Measurements from ENCODE around the gene PJA2. TPM values are rescaled to one million over a fixed set of nuclear protein-coding genes. Genes with fewer than 3 reads are reported as not detected.

Gene PJA2
- total RNA-seq, 1 experiment from 2014 or later, result 54.4 TPM

- H3K4me1 Mint-ChIP-seq (ENCODE audit: insufficient read depth, unreplicated experiment), result peaks cover 11% of the 10 kb centered on the region
- no peaks in the 10 kb centered on the region for H3K27me3 Mint-ChIP-seq (ENCODE audit: insufficient read depth, unreplicated experiment)
- ChIA-PET POLR2A (interaction anchor here (0.7 to 1.5 kb wide), 4 partner anchors 31 to 751 kb away, joined by 3 to 5 read pairs (median 3); no protein-coding TSS in a partner anchor), CTCF (no interaction called here)
- DNase-seq (ENCODE audit: unreplicated experiment), result no peak
- TF ChIP-seq, protein P1, sequence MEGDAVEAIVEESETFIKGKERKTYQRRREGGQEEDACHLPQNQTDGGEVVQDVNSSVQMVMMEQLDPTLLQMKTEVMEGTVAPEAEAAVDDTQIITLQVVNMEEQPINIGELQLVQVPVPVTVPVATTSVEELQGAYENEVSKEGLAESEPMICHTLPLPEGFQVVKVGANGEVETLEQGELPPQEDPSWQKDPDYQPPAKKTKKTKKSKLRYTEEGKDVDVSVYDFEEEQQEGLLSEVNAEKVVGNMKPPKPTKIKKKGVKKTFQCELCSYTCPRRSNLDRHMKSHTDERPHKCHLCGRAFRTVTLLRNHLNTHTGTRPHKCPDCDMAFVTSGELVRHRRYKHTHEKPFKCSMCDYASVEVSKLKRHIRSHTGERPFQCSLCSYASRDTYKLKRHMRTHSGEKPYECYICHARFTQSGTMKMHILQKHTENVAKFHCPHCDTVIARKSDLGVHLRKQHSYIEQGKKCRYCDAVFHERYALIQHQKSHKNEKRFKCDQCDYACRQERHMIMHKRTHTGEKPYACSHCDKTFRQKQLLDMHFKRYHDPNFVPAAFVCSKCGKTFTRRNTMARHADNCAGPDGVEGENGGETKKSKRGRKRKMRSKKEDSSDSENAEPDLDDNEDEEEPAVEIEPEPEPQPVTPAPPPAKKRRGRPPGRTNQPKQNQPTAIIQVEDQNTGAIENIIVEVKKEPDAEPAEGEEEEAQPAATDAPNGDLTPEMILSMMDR (IDR thresholded peaks at IDR 0.05; ENCODE audit: unreplicated experiment), result no peak
- intact Hi-C loops (cut with micrococcal nuclease), result no loop called here
- no peaks in the 10 kb centered on the region for H3K9me3 Mint-ChIP-seq (ENCODE audit: unreplicated experiment)
- peak overlapping the region; percentile 98 for H3K27ac Mint-ChIP-seq (ENCODE audit: low read depth, unreplicated experiment)
- peaks cover 26% of the 10 kb centered on the region for H3K36me3 Mint-ChIP-seq (ENCODE audit: insufficient read depth, unreplicated experiment)
- no TSS peak for BruUV-seq (replicated peaks)
- peak overlapping the region; percentile 99 for H3K4me3 Mint-ChIP-seq (ENCODE audit: unreplicated experiment)
These were observed 3.1 kb downstream of the PJA2 start for GRCh38 chr5:109406719-109407118.

GRCh38 chr5:109404428-109404960 lies 5.3 kb downstream of the PJA2 start:
- BruUV-seq (replicated peaks), result no TSS peak
- no peak overlapping the region for H3K4me3 Mint-ChIP-seq (ENCODE audit: unreplicated experiment)
- ChIA-PET CTCF (interaction anchor here (0.5 to 0.7 kb wide), 2 partner anchors 454 to 860 kb away, joined by 3 read pairs; no protein-coding TSS in a partner anchor), POLR2A (no interaction called here)
- DNase-seq (ENCODE audit: unreplicated experiment), result no peak
- intact Hi-C loops (cut with micrococcal nuclease), result no loop called here
- peaks cover 16% of the 10 kb centered on the region for H3K4me1 Mint-ChIP-seq (ENCODE audit: insufficient read depth, unreplicated experiment)
- no peaks in the 10 kb centered on the region for H3K9me3 Mint-ChIP-seq (ENCODE audit: unreplicated experiment)
- H3K27ac Mint-ChIP-seq (ENCODE audit: low read depth, unreplicated experiment), result no peak overlapping the region
- H3K36me3 Mint-ChIP-seq (ENCODE audit: insufficient read depth, unreplicated experiment), result peaks cover 27% of the 10 kb centered on the region
- TF ChIP-seq, protein P1 (IDR thresholded peaks at IDR 0.05; ENCODE audit: unreplicated experiment), result no peak
- no peaks in the 10 kb centered on the region for H3K27me3 Mint-ChIP-seq (ENCODE audit: insufficient read depth, unreplicated experiment)

- H3K27ac Mint-ChIP-seq (ENCODE audit: low read depth, unreplicated experiment), result no peak overlapping the region
- H3K9me3 Mint-ChIP-seq (ENCODE audit: unreplicated experiment), result no peaks in the 10 kb centered on the region
- POLR2A ChIA-PET, result no interaction called here
- peaks cover 27% of the 10 kb centered on the region for H3K36me3 Mint-ChIP-seq (ENCODE audit: insufficient read depth, unreplicated experiment)
- TF ChIP-seq, protein P1 (IDR thresholded peaks at IDR 0.05; ENCODE audit: unreplicated experiment), result no peak
- no peaks in the 10 kb centered on the region for H3K27me3 Mint-ChIP-seq (ENCODE audit: insufficient read depth, unreplicated experiment)
- peaks cover 22% of the 10 kb centered on the region for H3K4me1 Mint-ChIP-seq (ENCODE audit: insufficient read depth, unreplicated experiment)
- no TSS peak for BruUV-seq (replicated peaks)
- intact Hi-C loops (cut with micrococcal nuclease), result no loop called here
- no peak overlapping the region for H3K4me3 Mint-ChIP-seq (ENCODE audit: unreplicated experiment)
- DNase-seq (ENCODE audit: unreplicated experiment), result no peak
- CTCF ChIA-PET, result interaction anchor here (0.6 to 0.8 kb wide), 2 partner anchors 39 to 874 kb away, joined by 3 read pairs; no protein-coding TSS in a partner anchor
These were observed 6.3 kb downstream of the PJA2 start for GRCh38 chr5:109403469-109403868.

DNA sequence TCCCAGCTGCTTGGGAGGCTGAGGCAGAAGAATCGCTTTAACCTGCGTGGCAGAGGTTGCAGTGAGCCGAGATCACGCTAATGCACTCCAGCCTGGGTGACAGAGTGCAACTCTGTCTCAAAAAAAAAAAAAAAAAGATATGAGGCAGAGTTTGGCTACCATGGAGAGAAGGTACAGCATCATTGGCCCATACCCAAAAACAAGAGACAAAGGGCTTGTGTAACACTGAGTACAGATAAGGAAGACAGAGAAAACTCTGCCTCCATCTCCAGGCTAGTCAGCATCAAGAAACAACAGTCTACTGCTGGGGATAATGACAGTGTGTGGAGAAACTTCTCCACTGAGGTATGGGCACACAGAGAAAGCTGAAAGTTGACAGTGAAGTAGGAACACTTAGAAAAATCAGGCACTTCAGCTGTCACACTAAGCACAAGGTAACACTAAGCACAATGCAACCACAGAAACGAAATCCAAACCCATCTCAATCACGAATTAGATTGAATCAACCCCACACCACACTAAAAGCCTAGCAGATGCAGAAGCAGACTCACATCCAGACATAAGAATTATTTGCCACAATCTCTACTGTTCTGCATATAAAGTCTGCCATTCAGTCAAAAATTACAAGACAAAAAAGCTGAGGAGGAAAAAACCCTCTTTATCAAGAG lies 10.5 kb downstream of the PJA2 start:
- peaks cover 18% of the 10 kb centered on the region for H3K36me3 Mint-ChIP-seq (ENCODE audit: insufficient read depth, unreplicated experiment)
- ChIA-PET CTCF (interaction anchor here (0.7 to 1.2 kb wide), 2 partner anchors 13 to 1359 kb away, joined by 3 read pairs; no protein-coding TSS in a partner anchor), POLR2A (interaction anchor here (0.6 to 1.4 kb wide), 2 partner anchors 11 to 294 kb away, joined by 3 to 10 read pairs; partner anchors contain the start of gene PJA2)
- no peak for DNase-seq (ENCODE audit: unreplicated experiment)
- no peaks in the 10 kb centered on the region for H3K27me3 Mint-ChIP-seq (ENCODE audit: insufficient read depth, unreplicated experiment)
- no peak overlapping the region for H3K27ac Mint-ChIP-seq (ENCODE audit: low read depth, unreplicated experiment)
- no TSS peak for BruUV-seq (replicated peaks)
- TF ChIP-seq, protein P1 (IDR thresholded peaks at IDR 0.05; ENCODE audit: unreplicated experiment), result no peak
- peaks cover 10% of the 10 kb centered on the region for H3K4me1 Mint-ChIP-seq (ENCODE audit: insufficient read depth, unreplicated experiment)
- intact Hi-C loops (cut with micrococcal nuclease), result no loop called here
- H3K4me3 Mint-ChIP-seq (ENCODE audit: unreplicated experiment), result no peak overlapping the region
- no peaks in the 10 kb centered on the region for H3K9me3 Mint-ChIP-seq (ENCODE audit: unreplicated experiment)
